PC-9 (cell line): ENCODE measurements around the gene FOXK1. TPM values are rescaled to one million over a fixed set of nuclear protein-coding genes. Genes with fewer than 3 reads are reported as not detected.
A peak's percentile ranks its signal among the peaks of the same experiment; 100 is the strongest.

Experiments
- BruUV-seq: library from RNA; stranded (reverse); fragments of 400-500 nt; replicated peaks from 2 replicates; lab custom pipeline; 2021; lab: Mats Ljungman, UMichigan
- CTCF ChIA-PET: fragments of 300-600 bp; sonication (Branson Sonifier 250); formaldehyde crosslinking; loops from one replicate; lab custom pipeline; 2022; ENCODE audit warnings: antibody characterized with exemption; lab: Charles Lee
- POLR2A ChIA-PET: fragments of 300-600 bp; sonication (Branson Sonifier 250); formaldehyde crosslinking; loops from one replicate; lab custom pipeline; 2022; ENCODE audit warnings: antibody characterized with exemption; ENCODE audit not compliant: unreplicated experiment; lab: Charles Lee
- DNase-seq, 2 experiments: peaks; one replicate each; pipeline versions ENCODE4 v3.0.0 to v3.0.0-alpha.2; 2015 to 2022; ENCODE audit warnings: mixed read lengths in 1 of 2
- H2AFZ ChIP-seq: fragments of 200-600 bp; sonication (generic); 2 replicates; pipeline ENCODE4 v1.8.1; 2017; ENCODE audit warnings: antibody characterized with exemption
- H3F3A ChIP-seq: fragments of 200-600 bp; sonication (generic); 2 replicates; pipeline ENCODE4 v1.8.1; 2017; ENCODE audit warnings: antibody characterized with exemption, mild to moderate bottlenecking, low read depth; ENCODE audit not compliant: insufficient read depth
- H3K27ac ChIP-seq: fragments of 200-600 bp; sonication (generic); 2 replicates; pipeline ENCODE4 v1.6.1; 2016; ENCODE audit warnings: mixed run types
- H3K27me3 ChIP-seq: fragments of 200-600 bp; sonication (generic); 2 replicates; pipeline ENCODE4 v1.6.1; 2016; ENCODE audit warnings: low read depth, mixed run types; ENCODE audit not compliant: insufficient read depth
- H3K36me3 ChIP-seq: fragments of 200-600 bp; sonication (generic); 2 replicates; pipeline ENCODE4 v1.6.1; 2016; ENCODE audit warnings: low read depth, mixed run types
- H3K4me1 ChIP-seq: fragments of 200-600 bp; sonication (generic); replicated peaks from 2 replicates; pipeline ENCODE4 v1.6.1; 2016; ENCODE audit warnings: mixed run types; ENCODE audit not compliant: insufficient read depth
- H3K4me2 ChIP-seq: fragments of 200-600 bp; sonication (generic); 2 replicates; pipeline ENCODE4 v1.6.1; 2017; ENCODE audit warnings: mixed run types
- H3K4me3 ChIP-seq: fragments of 200-600 bp; sonication (generic); 2 replicates; pipeline ENCODE4 v1.6.1; 2016; ENCODE audit warnings: mixed run types
- H3K79me2 ChIP-seq: fragments of 200-600 bp; sonication (generic); 2 replicates; pipeline ENCODE4 v1.6.1; 2017; ENCODE audit warnings: low read depth, mixed run types
- H3K9me2 ChIP-seq: fragments of 200-600 bp; sonication (generic); 2 replicates; pipeline ENCODE4 v1.8.1; 2017; ENCODE audit warnings: mild to moderate bottlenecking; ENCODE audit not compliant: insufficient read depth
- H3K9me3 ChIP-seq: fragments of 200-600 bp; sonication (generic); 2 replicates; pipeline ENCODE4 v1.8.1; 2016; ENCODE audit warnings: low read depth; ENCODE audit not compliant: insufficient read depth
- H4K20me1 ChIP-seq: fragments of 200-600 bp; sonication (generic); 2 replicates; pipeline ENCODE4 v1.8.1; 2017; ENCODE audit not compliant: insufficient read depth
- EZH2 ChIP-seq: fragments of 200-600 bp; sonication (generic); IDR thresholded peaks from 2 replicates; pipeline ENCODE4 v1.8.0; 2017; ENCODE audit warnings: antibody characterized with exemption, low read depth
- intact Hi-C: fragments of 100-400 bp; cut with micrococcal nuclease; formaldehyde crosslinking; loops from one replicate; pipeline ENCODE4 v1.10.0; 2022; ENCODE audit not compliant: unreplicated experiment
- total RNA-seq: library from RNA; stranded (reverse); gene quantifications from 2 replicates; pipeline ENCODE4 v1.2.3, GENCODE V29; 2021
- TF ChIP-seq, protein P1 (sequence below): fragments of 200-600 bp; sonication (generic); conservative IDR thresholded peaks from 2 replicates; pipeline ENCODE4 v1.6.1; 2017; ENCODE audit warnings: mixed run types, antibody characterized with exemption, mild to moderate bottlenecking, moderate library complexity

Gene FOXK1
- total RNA-seq, 1 experiment from 2014 or later: 68.1 TPM

DNA sequence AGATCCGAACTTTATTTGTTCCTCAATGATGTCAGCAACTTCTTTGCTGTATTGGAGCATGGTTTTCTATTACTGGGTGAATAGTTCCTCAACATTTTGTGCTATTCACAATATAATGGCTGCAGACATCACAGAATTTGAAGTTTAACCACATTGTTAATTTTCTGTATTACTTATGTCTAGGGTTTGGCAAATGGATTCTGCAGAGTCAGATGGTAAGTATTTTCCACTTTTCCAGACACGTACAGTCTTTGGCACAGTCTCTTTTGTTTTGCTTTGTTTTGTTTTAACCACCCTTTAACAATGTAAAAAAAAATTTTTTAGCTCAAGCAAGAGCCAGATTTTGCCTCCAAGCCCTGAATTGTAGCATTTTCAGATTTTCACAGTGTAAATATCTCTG, 36.8 kb upstream of the FOXK1 start:
- TF ChIP-seq, protein P1, sequence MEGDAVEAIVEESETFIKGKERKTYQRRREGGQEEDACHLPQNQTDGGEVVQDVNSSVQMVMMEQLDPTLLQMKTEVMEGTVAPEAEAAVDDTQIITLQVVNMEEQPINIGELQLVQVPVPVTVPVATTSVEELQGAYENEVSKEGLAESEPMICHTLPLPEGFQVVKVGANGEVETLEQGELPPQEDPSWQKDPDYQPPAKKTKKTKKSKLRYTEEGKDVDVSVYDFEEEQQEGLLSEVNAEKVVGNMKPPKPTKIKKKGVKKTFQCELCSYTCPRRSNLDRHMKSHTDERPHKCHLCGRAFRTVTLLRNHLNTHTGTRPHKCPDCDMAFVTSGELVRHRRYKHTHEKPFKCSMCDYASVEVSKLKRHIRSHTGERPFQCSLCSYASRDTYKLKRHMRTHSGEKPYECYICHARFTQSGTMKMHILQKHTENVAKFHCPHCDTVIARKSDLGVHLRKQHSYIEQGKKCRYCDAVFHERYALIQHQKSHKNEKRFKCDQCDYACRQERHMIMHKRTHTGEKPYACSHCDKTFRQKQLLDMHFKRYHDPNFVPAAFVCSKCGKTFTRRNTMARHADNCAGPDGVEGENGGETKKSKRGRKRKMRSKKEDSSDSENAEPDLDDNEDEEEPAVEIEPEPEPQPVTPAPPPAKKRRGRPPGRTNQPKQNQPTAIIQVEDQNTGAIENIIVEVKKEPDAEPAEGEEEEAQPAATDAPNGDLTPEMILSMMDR: no peak
- no peak for TF ChIP-seq EZH2
- ChIA-PET CTCF (no interaction called here), POLR2A (no interaction called here)
- Histone ChIP-seq H3K9me3 (0 out of 2 replicates have a peak, but pooled peaks cover 4% of the 10 kb centered on the region), H3K79me2 (peaks cover 6% of the 10 kb centered on the region; the same call in 1 of the 2 replicates), H4K20me1 (no peaks in the 10 kb centered on the region), H2AFZ (no peak overlapping the region), H3F3A (peaks cover 5% of the 10 kb centered on the region), H3K4me2 (no peak overlapping the region), H3K9me2 (no peaks in the 10 kb centered on the region), H3K27ac (no peak overlapping the region), H3K36me3 (no peaks in the 10 kb centered on the region), H3K4me1 (peaks cover 6% of the 10 kb centered on the region), H3K27me3 (no peaks in the 10 kb centered on the region), H3K4me3 (no peak overlapping the region)
- intact Hi-C loops: no loop called here
- DNase-seq: peak in 1 of 2 experiments; percentile 8
- no TSS peak for BruUV-seq

DNA sequence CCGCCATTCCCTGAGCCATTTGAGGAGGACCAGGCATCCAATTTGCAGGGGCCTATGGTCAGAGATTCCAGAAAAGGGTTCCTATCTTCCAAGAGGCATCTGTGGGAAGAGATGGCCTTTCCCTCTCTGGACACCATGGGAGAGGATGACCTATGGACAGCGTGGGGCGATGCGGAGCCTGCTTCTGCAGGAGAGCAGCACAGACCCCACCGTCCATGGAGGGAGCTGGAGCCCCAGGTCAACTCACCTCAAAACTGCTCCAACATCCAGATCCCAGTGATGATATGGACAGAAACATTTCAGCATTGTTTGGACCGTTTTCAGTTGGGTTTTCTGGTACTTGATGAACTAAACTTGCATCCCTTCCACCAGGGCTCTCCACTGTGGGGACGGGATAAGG, 34.0 kb upstream of the FOXK1 start:
- Histone ChIP-seq H3F3A (no peaks in the 10 kb centered on the region), H3K27ac (no peak overlapping the region), H3K4me3 (no peak overlapping the region), H3K36me3 (no peaks in the 10 kb centered on the region), H3K9me2 (no peaks in the 10 kb centered on the region), H3K9me3 (0 out of 2 replicates have a peak, but pooled peaks cover 4% of the 10 kb centered on the region), H2AFZ (no peak overlapping the region), H3K4me1 (no peaks in the 10 kb centered on the region), H3K79me2 (no peaks in the 10 kb centered on the region), H4K20me1 (no peaks in the 10 kb centered on the region), H3K27me3 (no peaks in the 10 kb centered on the region), H3K4me2 (no peak overlapping the region)
- intact Hi-C loops: no loop called here
- CTCF ChIA-PET: no interaction called here
- TF ChIP-seq, protein P1: no peak
- TF ChIP-seq EZH2: no peak
- no peak for DNase-seq
- BruUV-seq: no TSS peak
- POLR2A ChIA-PET: no interaction called here

DNA sequence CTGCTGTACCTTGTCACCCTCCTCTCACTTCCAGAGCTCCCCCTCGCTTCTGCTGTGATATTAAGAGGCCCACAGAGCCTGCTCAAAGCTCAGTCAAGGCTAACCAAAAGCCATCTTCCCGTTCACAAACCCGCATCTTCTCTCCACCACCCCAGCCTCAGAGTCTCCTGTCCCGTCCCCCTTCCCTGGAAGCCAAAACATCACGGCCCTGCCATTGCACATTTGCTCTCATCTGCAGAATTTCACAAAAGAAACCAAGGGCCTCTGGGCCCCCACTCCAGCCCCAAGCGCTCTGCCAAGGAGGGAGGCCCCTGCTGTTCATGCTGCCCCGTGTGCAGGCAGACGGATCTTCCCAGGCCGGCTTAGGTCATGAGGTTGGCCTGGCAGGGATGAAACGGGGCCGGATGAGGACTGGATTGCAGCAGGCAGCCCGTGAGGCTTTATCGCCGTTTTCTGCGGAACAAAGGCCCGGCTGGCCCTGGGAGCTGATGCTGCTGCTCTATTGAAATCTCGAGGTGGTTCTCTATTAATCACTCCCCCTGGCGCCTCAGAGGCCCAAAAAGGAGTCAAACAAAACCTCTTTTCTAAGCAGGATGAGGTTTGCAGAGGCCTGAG, 31.6 kb upstream of the FOXK1 start:
- no peak overlapping the region for H3K4me2 ChIP-seq
- no peaks in the 10 kb centered on the region for H3F3A ChIP-seq
- H2AFZ ChIP-seq: no peak overlapping the region
- H3K4me1 ChIP-seq: no peaks in the 10 kb centered on the region
- H4K20me1 ChIP-seq: no peaks in the 10 kb centered on the region
- no peak overlapping the region for H3K4me3 ChIP-seq
- no peak for DNase-seq
- intact Hi-C loops: no loop called here
- 0 out of 2 replicates have a peak, but pooled peaks cover 4% of the 10 kb centered on the region for H3K9me3 ChIP-seq
- no peaks in the 10 kb centered on the region for H3K36me3 ChIP-seq
- POLR2A ChIA-PET: no interaction called here
- H3K79me2 ChIP-seq: no peaks in the 10 kb centered on the region
- BruUV-seq: no TSS peak
- H3K27me3 ChIP-seq: no peaks in the 10 kb centered on the region
- no peak overlapping the region for H3K27ac ChIP-seq
- no peak for TF ChIP-seq EZH2
- TF ChIP-seq, protein P1: no peak
- no peaks in the 10 kb centered on the region for H3K9me2 ChIP-seq
- CTCF ChIA-PET: no interaction called here
